GM19395 (cell line): ENCODE measurements around the gene SLC25A42.
"Not testable (repeated sequence)": the region's sequence is repeated elsewhere in the genome, so short reads cannot be mapped to it uniquely, and the experiment has no call there.

ENCODE experiments used
- ATAC-seq: cut with Tn5 transposase; IDR thresholded peaks from one replicate; pipeline ENCODE4 v1.9.1; 2021; ENCODE audit warnings: mild to moderate bottlenecking, moderate library complexity; ENCODE audit not compliant: unreplicated experiment

The SLC25A42 gene

GRCh38 chr19:19132912-19133311 is 69.1 kb downstream of the SLC25A42 start:
- ATAC-seq, result no peak

- no peak for ATAC-seq
Observed at GRCh38 chr19:19133985-19134384, 70.2 kb downstream of the SLC25A42 start.

DNA sequence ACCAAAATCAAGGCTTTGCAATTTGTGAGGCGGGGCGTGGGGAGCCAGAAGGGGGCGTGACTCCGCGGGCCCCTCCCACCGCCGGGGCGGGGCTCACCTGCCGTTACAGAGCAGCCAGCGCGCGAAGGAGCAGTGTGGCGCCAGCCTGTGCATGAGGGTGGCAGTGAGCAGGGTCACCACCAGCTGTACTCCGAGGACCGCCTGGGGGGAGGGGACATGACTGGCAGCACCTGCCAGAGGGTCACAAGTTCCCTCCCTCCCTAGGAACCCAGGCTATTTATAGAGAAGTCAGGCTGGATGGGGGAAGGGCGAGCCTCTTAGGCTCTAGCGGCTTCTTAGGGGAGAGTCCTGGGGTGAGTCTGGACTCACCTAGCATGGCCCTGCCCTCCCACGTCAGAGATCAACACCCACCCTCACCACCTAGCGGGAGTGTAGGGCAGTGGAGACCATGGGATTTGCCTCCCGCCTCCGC is 70.9 kb downstream of the SLC25A42 start:
- no peak for ATAC-seq

- not testable (repeated sequence) for ATAC-seq
Observed at GRCh38 chr19:19135713-19136112, 71.9 kb downstream of the SLC25A42 start.

- no peak for ATAC-seq
Observed at GRCh38 chr19:19137556-19138108, 73.8 kb downstream of the SLC25A42 start.

- ATAC-seq, result peak; percentile 97
Observed at GRCh38 chr19:19138109-19138981, 74.6 kb downstream of the SLC25A42 start, which contains the start of gene TMEM161A. TSS of gene TMEM161A (minus strand) at chr19:19138478. CDS start at chr19:19138428, 50 bp downstream.

DNA sequence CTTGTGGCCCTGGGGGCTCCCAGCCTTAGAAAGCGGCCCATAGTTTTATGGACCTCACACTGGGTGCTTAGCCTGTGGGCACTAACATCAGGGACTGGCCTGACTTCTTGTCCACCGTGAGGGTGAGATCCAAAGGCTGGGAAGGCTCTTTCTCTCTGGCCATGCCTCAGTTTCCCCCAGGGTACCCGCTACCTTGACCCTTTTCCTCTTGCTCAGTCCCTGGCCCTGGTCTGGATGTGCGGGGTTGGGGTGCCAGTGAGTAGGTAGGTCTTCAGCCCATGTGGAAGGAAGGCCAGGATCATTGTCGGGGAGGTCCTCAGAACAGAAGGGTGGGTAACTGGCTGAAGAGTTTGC is 76.1 kb downstream of the SLC25A42 start:
- no peak for ATAC-seq

DNA sequence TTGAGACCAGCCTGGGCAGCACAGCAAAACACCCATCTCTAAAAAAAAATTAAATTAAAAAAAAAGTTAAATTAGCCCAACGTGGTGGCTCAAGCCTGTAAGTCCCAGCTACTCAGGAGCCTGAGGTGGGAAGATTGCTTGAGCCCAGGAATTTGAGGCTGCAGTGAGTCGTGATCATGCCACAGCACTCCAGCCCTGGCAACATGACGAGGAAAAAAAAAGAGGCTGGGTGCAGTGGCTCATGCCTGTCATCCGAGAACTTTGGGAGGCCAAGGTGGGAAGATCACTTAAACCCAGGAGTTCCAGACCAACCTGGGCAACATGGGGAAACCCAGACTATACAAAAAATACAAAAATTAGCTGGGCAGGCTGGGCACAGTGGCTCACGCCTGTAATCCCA is 76.7 kb downstream of the SLC25A42 start:
- ATAC-seq, result no peak

DNA sequence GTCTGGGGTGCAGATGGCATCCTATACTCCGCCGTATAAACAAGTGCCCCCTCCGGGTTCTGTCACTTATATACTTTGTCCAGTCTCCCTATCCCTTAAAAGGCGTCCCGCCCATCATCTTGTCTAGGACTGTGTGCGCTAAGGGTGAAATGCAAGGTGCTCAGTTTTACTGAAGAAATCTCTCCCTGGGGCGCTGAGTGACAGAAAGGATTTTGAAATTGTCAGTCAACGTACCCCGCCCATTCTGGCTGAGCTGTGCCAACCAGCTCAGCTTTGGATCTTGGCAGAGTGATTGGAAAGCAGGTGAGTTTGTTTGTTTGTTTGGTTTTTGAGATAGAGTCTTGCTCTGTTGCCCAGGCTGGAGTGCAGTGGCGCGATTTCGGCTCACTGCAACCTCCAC is 78.6 kb downstream of the SLC25A42 start:
- ATAC-seq, result no peak

DNA sequence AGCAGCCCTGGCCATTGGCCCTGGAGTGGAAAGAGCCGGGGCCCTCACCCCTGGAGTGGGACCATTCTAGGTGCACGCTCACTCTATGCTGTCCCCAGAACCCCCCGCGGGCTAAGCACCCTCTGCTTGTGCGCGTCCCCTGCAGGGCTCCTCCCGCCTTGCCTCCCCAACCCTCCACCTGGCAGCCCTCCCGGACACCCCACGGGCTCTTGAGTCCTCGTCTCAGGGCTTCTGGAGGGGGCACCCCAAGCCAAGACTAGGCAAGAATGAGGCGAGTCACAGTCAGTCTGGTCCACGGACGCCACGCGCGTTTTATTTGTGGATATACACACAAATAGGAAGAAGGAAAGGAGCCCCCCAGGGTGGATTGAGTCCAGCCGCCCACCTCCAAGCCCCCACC is 81.5 kb downstream of the SLC25A42 start:
- no peak for ATAC-seq

DNA sequence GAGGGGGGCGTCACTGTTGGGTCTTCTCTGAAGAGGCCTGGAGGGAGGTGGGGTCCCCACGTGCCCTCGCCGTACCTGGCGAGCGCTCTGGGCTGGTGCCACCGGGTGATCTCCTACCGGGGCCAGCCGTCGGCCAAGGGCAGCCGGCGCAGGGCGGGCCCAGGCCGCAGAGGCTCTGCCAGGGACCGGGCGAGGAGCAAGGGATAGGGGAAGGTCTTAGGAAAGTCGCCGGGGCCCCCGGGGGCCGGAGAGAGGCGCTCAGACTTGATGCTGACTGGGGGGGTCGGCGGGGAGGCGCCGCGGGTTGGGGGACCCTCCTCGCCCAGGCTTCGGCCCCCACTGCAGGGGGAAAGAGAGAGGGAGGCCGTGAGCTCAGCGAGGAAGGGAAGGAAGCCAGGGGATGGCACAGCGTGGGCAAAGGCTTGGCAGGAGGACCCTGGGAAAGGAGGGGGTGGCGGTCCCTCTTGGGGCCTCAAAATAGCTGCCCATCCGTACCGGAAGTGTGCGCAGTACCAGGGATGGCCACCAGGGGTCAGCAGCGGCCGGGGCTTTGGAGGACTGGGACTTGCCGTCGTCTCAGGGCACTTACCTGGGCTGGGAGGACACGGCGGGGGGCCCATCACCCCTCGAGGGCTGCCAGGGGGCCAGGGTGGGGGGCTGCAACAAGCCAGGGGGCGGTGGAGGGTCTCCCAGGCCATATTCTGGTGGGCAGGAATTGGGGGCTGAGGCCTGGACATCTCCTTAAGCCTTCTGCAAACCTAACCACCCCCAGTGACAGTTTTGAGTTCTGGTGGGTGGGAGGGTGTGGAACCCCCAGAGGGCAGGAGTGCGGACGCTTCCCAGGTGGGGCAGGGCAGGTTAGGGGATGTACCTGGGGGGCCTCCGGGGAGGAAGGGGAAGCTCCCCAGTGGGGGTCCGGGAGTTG is 82.2 kb downstream of the SLC25A42 start:
- no peak for ATAC-seq

GRCh38 chr19:19146865-19147264 is 83.1 kb downstream of the SLC25A42 start:
- ATAC-seq, result no peak

- no peak for ATAC-seq
Observed at GRCh38 chr19:19147344-19147743, 83.5 kb downstream of the SLC25A42 start.

DNA sequence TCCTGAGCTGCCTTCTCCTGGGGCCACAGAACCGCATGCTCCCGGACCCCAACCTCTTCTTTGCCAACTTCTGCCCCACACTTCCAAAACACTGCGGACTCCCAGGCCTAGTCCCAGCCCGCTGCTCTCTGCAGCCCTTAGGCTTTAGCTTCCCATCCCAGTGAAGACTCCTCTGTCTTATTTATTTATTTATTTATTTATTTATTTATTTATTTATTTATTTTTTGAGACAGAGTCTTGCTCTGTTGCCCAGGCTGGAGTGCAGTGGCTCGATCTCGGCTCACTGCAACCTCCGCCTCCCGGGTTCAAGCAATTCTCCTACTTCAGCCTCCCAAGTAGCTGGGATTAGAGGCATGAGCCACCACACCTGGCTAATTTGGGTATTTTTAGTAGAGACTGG is 84.7 kb downstream of the SLC25A42 start:
- ATAC-seq, result not testable (repeated sequence)

GRCh38 chr19:19149435-19149834 is 85.6 kb downstream of the SLC25A42 start:
- no peak for ATAC-seq

- ATAC-seq, result no peak
Observed at GRCh38 chr19:19151418-19151817, 87.6 kb downstream of the SLC25A42 start.

DNA sequence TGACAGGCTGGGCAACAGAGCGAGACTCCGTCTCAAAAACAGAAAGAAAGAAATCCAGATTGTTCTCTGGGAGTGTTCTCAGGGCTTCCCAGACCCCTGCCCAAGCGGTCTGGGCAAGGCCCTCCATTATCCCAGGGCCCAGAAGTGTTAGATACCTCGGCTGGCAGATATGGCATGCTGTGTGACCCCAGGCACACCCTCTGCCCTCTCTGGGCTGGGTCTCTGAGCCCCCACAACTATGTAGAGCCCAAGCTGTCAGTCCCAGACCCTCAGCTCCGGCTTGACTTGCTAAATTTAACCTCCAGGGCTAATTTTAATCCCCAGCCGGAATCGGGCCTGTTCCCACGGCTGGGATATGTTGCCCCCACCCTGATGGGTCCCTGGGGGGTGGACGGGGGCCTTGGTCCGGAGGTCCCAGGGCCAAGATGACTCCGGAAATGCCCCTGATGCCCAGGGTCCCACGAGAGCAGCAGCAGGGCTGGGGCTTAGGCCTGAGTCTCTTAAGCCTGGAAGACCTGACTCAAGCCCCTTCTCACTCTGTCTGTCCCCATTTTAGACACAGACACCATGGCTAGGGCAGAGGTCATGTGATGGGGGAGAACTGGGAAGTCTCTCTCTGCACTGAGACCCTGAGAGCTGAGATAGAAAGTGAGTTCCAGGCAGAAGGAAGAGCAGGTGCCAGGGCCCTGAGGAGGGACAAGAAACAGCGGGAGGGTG is 89.0 kb downstream of the SLC25A42 start:
- no peak for ATAC-seq

- no peak for ATAC-seq
Observed at GRCh38 chr19:19154768-19155494, 91.1 kb downstream of the SLC25A42 start.

- peak; percentile 68 for ATAC-seq
Observed at GRCh38 chr19:19155495-19156219, 91.9 kb downstream of the SLC25A42 start.
